ENCODE data around the gene UBE2F. TPM values are rescaled to one million over a fixed set of nuclear protein-coding genes. Genes with fewer than 3 reads are reported as not detected.

Gene UBE2F
- total and polyA plus RNA-seq, 10 donors: 32.1 to 73.9 (median 47.5) TPM

- Histone ChIP-seq H3K9me3 (peaks cover 0 to 16% (median 2%) of the 10 kb centered on the region in 8 donors), H3K4me1 (peaks cover 0 to 13% (median 4%) of the 10 kb centered on the region in 6 donors), H3K36me3 (peaks cover 0 to 98% (median 43%) of the 10 kb centered on the region in 6 donors), H3K4me3 (no peak overlapping the region), H3K27ac (no peak overlapping the region), H3K27me3 (replicated peaks in 1 of 7) (no peaks in the 10 kb centered on the region)
- WGBS, 5 donors: 86 to 92% (median 90%) methylated on average over 9 of the region's 9 CpGs
- DNase-seq: no peak
- TF ChIP-seq POLR2AphosphoS5 (IDR thresholded peaks at IDR 0.05) (no peak), POLR2A (IDR thresholded peaks at IDR 0.05) (no peak), CTCF (IDR thresholded peaks at IDR 0.05 in 8 of 11, conservative IDR thresholded peaks at IDR 0.05 in 3 of 11) (no peak)
- intact Hi-C loops (cut with DNase I; ENCODE audit: low total_unique reads): no loop called here
These were observed 103.1 kb downstream of the UBE2F start for GRCh38 chr2:238069877-238070276.

GRCh38 chr2:238075397-238075796 lies 108.6 kb downstream of the UBE2F start:
- Histone ChIP-seq H3K27me3 (replicated peaks in 1 of 7) (no peaks in the 10 kb centered on the region), H3K9me3 (peaks cover 0 to 16% (median 2%) of the 10 kb centered on the region in 8 donors), H3K4me1 (no peaks in the 10 kb centered on the region), H3K4me3 (no peak overlapping the region), H3K27ac (no peak overlapping the region), H3K36me3 (peaks cover 0 to 67% (median 11%) of the 10 kb centered on the region in 6 donors)
- intact Hi-C loops (cut with DNase I; ENCODE audit: low total_unique reads): no loop called here
- no peak for TF ChIP-seq POLR2A (IDR thresholded peaks at IDR 0.05)
- no peak for TF ChIP-seq CTCF (IDR thresholded peaks at IDR 0.05 in 8 of 11, conservative IDR thresholded peaks at IDR 0.05 in 3 of 11)
- no peak for TF ChIP-seq POLR2AphosphoS5 (IDR thresholded peaks at IDR 0.05)
- no peak for DNase-seq

GRCh38 chr2:238077292-238077691 lies 110.5 kb downstream of the UBE2F start:
- no peak for TF ChIP-seq CTCF (IDR thresholded peaks at IDR 0.05 in 8 of 11, conservative IDR thresholded peaks at IDR 0.05 in 3 of 11)
- no peak for TF ChIP-seq POLR2A (IDR thresholded peaks at IDR 0.05)
- no peak for TF ChIP-seq POLR2AphosphoS5 (IDR thresholded peaks at IDR 0.05)
- intact Hi-C loops (cut with DNase I; ENCODE audit: low total_unique reads): no loop called here

GRCh38 chr2:238079874-238080327 lies 113.1 kb downstream of the UBE2F start:
- TF ChIP-seq POLR2AphosphoS5 (IDR thresholded peaks at IDR 0.05): no peak
- no peak for TF ChIP-seq CTCF (IDR thresholded peaks at IDR 0.05 in 8 of 11, conservative IDR thresholded peaks at IDR 0.05 in 3 of 11)
- TF ChIP-seq POLR2A (IDR thresholded peaks at IDR 0.05): no peak
- H3K4me1 ChIP-seq: no peaks in the 10 kb centered on the region
- intact Hi-C loops (cut with DNase I; ENCODE audit: low total_unique reads): no loop called here
- no peak overlapping the region for H3K4me3 ChIP-seq
- DNase-seq: no peak
- peaks cover 0 to 69% (median 26%) of the 10 kb centered on the region in 6 donors for H3K36me3 ChIP-seq
- H3K27ac ChIP-seq: no peak overlapping the region
- WGBS, 5 donors: 90 to 100% (median 97%) methylated on average over 2 of the region's 2 CpGs
- H3K27me3 ChIP-seq (replicated peaks in 1 of 7): no peaks in the 10 kb centered on the region
- H3K9me3 ChIP-seq: peaks cover 0 to 3% (median 0%) of the 10 kb centered on the region in 8 donors

More at GRCh38 chr2:238077292-238077691, 110.5 kb downstream of the UBE2F start:
- Histone ChIP-seq H3K36me3 (peaks cover 0 to 67% (median 11%) of the 10 kb centered on the region in 6 donors), H3K4me1 (no peaks in the 10 kb centered on the region), H3K4me3 (no peak overlapping the region), H3K9me3 (peaks cover 0 to 14% (median 2%) of the 10 kb centered on the region in 8 donors), H3K27me3 (replicated peaks in 1 of 7) (no peaks in the 10 kb centered on the region), H3K27ac (no peak overlapping the region)
- WGBS, 5 donors: 85 to 93% (median 86%) methylated on average over 1 of the region's 1 CpG
- DNase-seq: no peak
